SIG-M5 treated with dmso at 0.1 percent for 504 hours (cell line): ENCODE measurements around the gene TMEM214.

Experiments used
- DNase-seq: peaks from one replicate; lab custom pipeline; 2025; ENCODE audit not compliant: unreplicated experiment; lab: John Stamatoyannopoulos, UW

The TMEM214 gene

DNA sequence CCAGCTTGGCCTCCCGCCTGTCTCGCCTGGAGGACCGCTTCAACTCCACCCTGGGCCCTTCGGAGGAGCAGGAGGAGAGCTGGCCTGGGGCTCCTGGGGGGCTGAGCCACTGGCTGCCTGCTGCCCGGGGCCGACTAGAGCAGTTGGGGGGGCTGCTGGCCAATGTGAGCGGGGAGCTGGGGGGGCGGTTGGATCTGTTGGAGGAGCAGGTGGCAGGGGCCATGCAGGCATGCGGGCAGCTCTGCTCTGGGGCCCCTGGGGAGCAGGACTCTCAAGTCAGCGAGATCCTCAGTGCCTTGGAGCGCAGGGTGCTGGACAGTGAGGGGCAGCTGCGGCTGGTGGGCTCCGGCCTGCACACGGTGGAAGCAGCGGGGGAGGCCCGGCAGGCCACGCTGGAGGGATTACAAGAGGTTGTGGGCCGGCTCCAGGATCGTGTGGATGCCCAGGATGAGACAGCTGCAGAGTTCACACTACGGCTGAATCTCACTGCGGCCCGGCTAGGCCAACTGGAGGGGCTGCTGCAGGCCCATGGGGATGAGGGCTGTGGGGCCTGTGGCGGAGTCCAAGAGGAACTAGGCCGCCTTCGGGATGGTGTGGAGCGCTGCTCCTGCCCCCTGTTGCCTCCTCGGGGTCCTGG lies 50.1 kb downstream of the TMEM214 start:
- no peak for DNase-seq

DNA sequence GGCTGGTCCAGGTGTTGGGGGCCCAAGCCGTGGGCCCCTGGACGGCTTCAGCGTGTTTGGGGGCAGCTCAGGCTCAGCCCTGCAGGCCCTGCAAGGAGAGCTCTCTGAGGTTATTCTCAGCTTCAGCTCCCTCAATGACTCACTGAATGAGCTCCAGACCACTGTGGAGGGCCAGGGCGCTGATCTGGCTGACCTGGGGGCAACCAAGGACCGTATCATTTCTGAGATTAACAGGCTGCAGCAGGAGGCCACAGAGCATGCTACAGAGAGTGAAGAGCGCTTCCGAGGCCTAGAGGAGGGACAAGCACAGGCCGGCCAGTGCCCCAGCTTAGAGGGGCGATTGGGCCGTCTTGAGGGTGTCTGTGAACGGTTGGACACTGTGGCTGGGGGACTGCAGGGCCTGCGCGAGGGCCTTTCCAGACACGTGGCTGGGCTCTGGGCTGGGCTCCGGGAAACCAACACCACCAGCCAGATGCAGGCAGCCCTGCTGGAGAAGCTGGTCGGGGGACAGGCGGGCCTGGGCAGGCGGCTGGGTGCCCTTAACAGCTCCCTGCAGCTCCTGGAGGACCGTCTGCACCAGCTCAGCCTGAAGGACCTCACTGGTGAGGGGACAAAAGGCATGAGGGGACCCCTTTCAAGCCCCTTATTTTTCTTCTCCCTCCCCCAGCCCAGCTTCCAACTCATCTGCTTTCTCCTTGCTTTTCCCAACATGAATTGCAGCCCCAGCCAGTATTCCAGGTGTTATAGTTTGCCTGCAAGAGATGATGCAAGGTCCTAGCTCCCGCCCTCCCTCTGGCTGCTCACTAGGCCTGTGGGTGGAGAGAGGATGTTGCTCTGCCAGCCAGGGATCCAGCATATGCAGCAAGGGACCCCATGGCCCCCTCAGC lies 50.9 kb downstream of the TMEM214 start:
- DNase-seq: no peak

DNA sequence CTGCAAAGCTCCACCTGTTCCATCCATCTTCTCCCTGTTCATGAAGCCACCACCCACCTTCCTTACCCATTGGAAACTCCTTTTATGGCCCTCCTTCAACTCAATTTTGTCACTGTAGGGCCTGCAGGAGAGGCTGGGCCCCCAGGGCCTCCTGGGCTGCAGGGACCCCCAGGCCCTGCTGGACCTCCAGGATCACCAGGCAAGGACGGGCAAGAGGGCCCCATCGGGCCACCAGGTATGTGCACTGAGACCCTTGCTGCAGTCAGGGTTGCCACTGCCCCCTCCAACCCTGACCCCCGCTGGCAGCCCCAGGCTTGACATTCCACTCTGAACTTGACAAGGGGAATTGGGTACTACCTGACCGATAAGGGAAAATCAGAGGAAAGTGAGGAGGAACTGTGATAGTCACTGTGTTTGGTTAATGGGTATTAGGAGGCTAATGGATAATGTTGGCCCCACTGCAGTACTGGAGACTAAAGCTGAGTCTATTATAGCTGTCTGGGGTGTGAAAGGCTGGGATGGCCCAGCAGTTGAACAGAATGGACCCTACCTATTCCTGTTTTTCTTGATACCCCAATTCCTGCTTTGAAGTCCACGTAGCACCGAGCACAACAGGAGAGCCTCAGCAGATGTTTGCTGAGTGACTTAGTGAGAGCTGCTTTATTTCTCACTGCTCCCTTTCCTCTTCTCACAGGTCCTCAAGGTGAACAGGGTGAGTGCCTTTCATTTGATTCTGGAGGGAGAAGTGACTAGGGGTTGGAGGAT lies 51.7 kb downstream of the TMEM214 start:
- DNase-seq: no peak

DNA sequence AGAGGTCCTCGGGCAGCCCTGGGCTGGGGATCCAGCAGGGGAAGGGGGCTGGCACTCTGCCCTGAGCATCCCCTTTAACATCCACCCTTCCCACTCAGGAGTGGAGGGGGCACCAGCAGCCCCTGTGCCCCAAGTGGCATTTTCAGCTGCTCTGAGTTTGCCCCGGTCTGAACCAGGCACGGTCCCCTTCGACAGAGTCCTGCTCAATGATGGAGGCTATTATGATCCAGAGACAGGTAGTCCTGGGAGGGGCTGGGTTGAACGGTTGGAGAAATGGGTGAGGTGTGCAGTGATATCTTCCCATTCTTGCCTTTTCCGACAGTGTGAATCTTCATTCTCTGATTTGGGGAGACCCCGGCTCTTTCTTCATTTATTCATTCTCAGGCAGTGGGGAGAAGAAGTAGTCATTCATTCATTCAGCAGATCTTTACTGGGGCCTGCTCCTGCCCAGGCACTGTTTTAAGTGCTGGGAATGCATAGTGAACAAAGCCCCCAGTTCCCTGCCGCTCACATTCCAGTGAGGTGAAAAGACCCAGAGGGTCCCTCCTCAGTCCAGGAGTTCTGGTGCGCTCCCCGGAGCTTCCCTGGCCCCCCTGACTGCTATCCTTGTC lies 52.4 kb downstream of the TMEM214 start:
- DNase-seq: no peak

DNA sequence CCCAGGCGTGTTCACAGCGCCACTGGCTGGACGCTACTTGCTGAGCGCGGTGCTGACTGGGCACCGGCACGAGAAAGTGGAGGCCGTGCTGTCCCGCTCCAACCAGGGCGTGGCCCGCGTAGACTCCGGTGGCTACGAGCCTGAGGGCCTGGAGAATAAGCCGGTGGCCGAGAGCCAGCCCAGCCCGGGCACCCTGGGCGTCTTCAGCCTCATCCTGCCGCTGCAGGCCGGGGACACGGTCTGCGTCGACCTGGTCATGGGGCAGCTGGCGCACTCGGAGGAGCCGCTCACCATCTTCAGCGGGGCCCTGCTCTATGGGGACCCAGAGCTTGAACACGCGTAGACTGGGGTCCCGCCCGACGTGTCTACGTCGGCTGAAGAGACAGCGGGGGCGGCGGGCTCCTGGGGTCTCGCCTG lies 52.9 kb downstream of the TMEM214 start:
- DNase-seq: peak; percentile 29

DNA sequence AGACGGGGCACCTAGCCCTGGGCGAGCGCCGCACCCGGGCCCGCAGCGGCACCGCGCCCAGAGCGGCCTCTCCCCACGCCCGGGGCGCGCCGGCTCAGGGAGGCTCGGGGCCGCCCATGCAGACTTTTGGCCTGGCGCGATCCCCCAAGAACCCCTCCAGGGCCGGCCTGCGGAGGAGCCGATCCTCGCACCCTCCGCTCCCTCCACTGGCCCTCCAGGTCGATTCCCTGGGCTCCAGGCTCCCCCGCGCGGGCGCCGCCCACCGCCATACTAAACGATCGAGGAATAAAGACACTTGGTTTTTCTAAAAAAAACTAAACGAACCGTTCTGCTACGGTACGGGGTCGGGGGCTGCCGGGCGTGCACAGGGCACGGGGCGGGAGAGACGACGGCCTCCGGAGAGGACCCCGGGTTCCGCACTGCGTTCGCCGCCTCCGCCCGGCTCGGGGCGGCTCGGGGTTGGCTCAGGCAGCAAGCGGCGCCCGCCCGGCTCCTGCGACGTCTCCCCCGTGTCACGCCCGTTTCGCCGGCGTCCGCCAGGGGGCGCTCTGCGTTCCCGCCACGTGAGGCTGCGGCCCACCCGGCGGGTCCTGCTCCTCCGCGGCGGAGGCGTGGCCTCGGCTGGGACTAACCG lies 53.4 kb downstream of the TMEM214 start:
- DNase-seq: peak; percentile 89

DNA sequence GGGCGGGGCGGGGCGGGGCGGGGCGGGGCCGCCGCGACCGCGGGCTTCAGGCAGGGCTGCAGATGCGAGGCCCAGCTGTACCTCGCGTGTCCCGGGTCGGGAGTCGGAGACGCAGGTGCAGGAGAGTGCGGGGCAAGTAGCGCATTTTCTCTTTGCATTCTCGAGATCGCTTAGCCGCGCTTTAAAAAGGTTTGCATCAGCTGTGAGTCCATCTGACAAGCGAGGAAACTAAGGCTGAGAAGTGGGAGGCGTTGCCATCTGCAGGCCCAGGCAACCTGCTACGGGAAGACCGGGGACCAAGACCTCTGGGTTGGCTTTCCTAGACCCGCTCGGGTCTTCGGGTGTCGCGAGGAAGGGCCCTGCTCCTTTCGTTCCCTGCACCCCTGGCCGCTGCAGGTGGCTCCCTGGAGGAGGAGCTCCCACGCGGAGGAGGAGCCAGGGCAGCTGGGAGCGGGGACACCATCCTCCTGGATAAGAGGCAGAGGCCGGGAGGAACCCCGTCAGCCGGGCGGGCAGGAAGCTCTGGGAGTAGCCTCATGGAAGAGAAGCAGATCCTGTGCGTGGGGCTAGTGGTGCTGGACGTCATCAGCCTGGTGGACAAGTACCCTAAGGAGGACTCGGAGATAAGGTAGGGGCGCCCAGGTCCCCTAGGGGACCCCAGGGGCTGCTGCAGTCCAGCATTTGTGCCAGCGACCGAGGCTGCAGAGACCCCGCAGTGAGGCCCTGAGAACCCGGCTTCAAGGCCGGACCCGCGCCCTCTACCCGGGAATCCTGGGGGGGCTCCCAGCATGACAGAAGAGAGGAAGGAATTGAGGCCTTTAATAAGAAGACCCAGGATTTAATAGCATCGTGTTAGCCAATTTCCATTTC lies 54.2 kb downstream of the TMEM214 start, which contains the start of gene KHK:
TSS of gene KHK (plus strand) at position 49 of the 870 bp plus-strand sequence. CDS start at position 537, 488 bp downstream.
- DNase-seq: no peak

DNA sequence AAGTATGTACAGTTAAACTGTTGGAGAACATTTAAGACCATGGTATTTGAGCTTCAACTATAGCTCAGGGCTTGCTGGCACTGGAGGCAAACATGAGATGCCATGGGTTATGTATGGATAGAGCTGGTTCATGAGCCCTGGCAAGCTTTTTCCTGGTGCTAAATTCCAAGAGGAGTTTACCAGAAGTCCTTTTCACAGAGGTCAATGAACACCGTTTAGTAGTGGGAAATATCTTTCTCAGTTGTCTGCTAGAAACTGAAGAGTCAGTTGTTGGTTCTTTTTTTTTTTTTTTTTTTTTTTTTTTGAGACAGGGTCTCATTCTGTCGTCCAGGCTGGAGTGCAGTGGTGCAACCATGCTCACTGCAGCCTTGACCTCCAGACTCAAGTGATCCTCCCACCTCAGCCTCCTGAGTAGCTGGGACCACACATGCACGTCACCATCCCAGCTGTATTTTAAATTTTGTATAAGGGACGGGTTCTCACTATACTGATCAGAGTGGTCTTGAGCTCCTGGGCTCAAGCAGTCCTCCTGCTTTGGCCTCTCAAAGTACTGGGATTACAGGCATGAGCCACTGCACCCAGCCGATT lies 55.2 kb downstream of the TMEM214 start:
- DNase-seq: no peak

DNA sequence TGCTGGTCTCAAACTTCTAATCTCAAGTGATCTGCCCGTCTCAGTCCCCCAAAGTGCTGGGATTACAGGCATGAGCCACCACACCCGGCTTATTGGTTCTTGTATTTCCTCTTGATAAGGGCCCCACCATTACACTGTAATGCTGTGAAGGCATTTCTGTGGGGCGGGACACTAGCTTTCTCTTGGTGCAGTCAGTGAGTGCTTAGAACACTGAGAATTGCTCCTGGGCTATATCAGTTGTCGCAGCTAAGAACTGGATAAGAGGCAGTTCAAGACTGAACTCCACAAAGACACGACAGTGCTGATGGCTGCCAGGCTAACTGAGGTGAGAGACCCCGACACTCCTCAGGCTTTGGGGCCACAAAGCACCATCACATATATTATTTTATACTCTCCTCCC lies 55.9 kb downstream of the TMEM214 start:
- no peak for DNase-seq

DNA sequence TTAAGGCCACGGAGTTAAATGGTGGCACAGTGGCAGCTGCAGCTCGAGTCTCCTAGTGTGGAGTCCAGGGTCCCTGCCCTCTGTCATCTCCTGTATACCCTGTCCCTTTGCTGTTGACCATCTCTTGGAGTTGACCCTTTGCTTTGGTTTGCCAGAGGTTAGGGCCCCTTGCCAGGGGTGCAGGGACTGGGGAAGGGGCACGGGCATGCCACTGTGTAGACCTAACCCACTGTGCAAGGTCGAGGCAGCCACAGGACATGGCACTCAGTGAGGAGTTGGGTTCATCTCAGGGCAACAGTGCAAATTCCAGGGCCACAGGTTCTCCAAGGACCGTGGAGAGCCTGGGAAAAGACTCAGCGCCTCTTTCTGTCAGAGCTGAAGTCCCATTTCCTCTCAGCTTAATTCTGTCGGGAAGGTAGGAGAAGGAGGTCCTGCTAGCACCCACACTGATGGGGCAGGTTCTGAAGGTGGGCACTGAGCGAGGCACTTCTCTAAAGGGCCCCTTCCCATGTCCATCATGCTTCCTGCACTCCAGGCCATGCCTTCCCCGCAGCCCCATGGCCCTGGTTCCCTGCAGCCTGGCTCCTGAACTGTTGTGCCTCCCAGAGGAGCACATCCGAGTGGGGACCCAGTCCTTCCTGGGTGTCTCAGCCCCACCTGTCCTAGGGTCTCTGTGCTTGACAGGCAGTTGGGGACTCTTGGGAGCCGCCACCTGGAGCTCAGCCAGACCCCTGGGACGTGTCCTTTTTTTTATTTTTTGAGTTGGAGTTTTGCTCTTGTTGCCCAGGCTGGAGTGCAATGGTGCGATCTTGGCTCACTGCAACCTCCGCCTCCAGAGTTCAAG lies 56.6 kb downstream of the TMEM214 start:
- no peak for DNase-seq
